ENCODE results near the gene ZFP36L2. TPM values are rescaled to one million over a fixed set of nuclear protein-coding genes. Genes with fewer than 3 reads are reported as not detected.

Gene ZFP36L2
- total and polyA plus RNA-seq, 12 donors: 8.4 to 333 (median 107) TPM

GRCh38 chr2:43269074-43269572 lies 42.7 kb upstream of the ZFP36L2 start:
- TF ChIP-seq CTCF (IDR thresholded peaks at IDR 0.05): peak in 2 of 6 experiments; percentile 11 to 37
- peak in 1 of 2 donors; percentile 53 for TF ChIP-seq POLR2A (IDR thresholded peaks at IDR 0.05)
- no peaks in the 10 kb centered on the region for H3K27me3 ChIP-seq
- H3K27ac ChIP-seq: peak overlapping the region; percentile 56 to 96 (median 74)
- no peaks in the 10 kb centered on the region for H3K9me3 ChIP-seq (replicated peaks in 1 of 3)
- peak overlapping the region in 1 of 4 donors; percentile 11 for H3K4me3 ChIP-seq
- peaks cover 21 to 54% of the 10 kb centered on the region in 2 donors for H3K4me1 ChIP-seq (replicated peaks in 1 of 2)
- intact Hi-C loops (cut with DNase I): no loop called here
- 32 to 38% (median 33%) methylated on average over 12 to 14 of the region's 14 CpGs for WGBS, 4 donors
- peak; percentile 82 to 98 (median 96) for DNase-seq
- H3K36me3 ChIP-seq (replicated peaks in 1 of 2): no peaks in the 10 kb centered on the region

DNA sequence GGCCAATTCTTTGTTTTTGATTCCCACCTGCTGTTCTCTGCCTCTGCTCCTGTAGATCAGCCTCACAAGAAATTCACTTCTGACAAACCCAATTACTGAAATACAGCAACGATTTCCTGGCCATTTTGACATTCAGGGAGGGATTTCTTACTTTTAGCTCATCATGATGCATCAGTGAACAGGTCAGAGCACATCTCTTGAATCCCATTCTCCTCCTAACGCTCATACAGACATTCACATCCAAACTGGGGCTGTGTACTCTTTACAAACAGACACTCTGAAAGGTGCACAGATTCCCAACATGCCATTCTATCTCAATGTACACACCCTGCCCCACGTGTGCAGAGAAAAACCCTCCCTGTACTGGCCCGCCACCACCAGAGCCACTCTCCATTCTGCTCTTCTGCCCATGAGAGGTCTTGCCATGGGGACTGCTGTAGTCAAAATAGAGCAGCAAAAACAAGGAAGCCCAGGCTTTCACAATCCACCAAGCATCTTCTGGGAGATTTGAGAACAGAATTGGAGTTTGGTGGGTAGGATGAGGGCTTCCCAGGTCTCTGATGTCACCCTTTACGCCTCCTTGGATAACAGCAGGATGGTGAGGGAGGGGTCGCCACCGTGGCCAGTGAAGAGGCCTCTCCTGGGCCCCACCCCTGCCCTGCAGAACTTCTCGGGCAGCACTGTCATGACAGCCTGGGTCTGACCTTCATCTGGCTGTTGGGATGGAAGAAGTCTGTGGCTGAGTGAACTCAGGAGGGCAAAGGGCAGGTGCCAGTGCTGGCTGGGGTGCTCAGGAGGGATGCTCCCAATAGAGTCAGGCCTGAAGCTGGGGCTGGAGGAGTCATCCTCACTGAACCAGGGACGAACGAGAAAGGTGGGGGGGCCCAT lies 41.9 kb upstream of the ZFP36L2 start:
- H3K27ac ChIP-seq: peak overlapping the region; percentile 56 to 96 (median 74)
- H3K36me3 ChIP-seq (replicated peaks in 1 of 2): no peaks in the 10 kb centered on the region
- WGBS, 4 donors: 71 to 83% (median 79%) methylated on average over 9 to 10 of the region's 10 CpGs
- H3K4me3 ChIP-seq: peak overlapping the region in 1 of 4 donors; percentile 11
- DNase-seq: peak in 4 of 7 donors; percentile 34 to 61 (median 42)
- intact Hi-C loops (cut with DNase I): no loop called here
- no peaks in the 10 kb centered on the region for H3K27me3 ChIP-seq
- no peak for TF ChIP-seq CTCF (IDR thresholded peaks at IDR 0.05)
- TF ChIP-seq POLR2A (IDR thresholded peaks at IDR 0.05): no peak
- no peaks in the 10 kb centered on the region for H3K9me3 ChIP-seq (replicated peaks in 1 of 3)
- H3K4me1 ChIP-seq (replicated peaks in 1 of 2): peaks cover 21 to 46% of the 10 kb centered on the region in 2 donors

DNA sequence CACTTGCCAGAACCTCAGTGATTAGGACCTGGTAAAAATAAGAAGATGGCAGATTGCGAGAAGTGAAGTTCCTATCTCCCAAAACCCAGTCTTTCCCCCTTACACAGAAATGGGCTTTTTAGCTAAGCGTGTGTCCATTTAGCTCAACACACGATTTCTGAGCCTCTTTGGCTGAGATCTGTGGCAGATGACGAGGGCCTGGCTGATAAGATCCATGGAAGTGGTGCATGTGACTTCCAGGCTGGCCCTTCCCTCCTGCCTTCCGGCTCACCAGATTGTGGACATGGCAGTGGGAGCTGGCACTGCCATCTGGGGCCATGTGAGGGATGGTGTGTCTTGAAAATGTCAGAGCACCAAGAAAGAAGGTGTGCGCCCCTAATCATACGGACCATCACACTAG lies 41.0 kb upstream of the ZFP36L2 start:
- DNase-seq: peak in 5 of 7 donors; percentile 42 to 83 (median 48)
- intact Hi-C loops (cut with DNase I): no loop called here
- Histone ChIP-seq H3K36me3 (replicated peaks in 1 of 2) (no peaks in the 10 kb centered on the region), H3K4me1 (replicated peaks in 1 of 2) (peaks cover 21 to 49% of the 10 kb centered on the region in 2 donors), H3K4me3 (no peak overlapping the region), H3K27ac (peak overlapping the region in 1 of 5 donors; percentile 96), H3K27me3 (no peaks in the 10 kb centered on the region), H3K9me3 (replicated peaks in 1 of 3) (no peaks in the 10 kb centered on the region)
- TF ChIP-seq POLR2A (IDR thresholded peaks at IDR 0.05) (no peak), CTCF (IDR thresholded peaks at IDR 0.05) (no peak)
- 87 to 91% (median 88%) methylated on average over 5 to 7 of the region's 7 CpGs for WGBS, 4 donors

GRCh38 chr2:43266711-43267111 lies 40.3 kb upstream of the ZFP36L2 start:
- peaks cover 21 to 52% of the 10 kb centered on the region in 2 donors for H3K4me1 ChIP-seq (replicated peaks in 1 of 2)
- intact Hi-C loops (cut with DNase I): no loop called here
- no peaks in the 10 kb centered on the region for H3K27me3 ChIP-seq
- WGBS, 4 donors: 74 to 87% (median 82%) methylated on average over 4 of the region's 4 CpGs
- no peaks in the 10 kb centered on the region for H3K9me3 ChIP-seq (replicated peaks in 1 of 3)
- H3K4me3 ChIP-seq: no peak overlapping the region
- DNase-seq: peak; percentile 44 to 78 (median 54)
- no peaks in the 10 kb centered on the region for H3K36me3 ChIP-seq (replicated peaks in 1 of 2)
- TF ChIP-seq CTCF (IDR thresholded peaks at IDR 0.05) (no peak), POLR2A (IDR thresholded peaks at IDR 0.05) (no peak)
- peak overlapping the region in 1 of 5 donors; percentile 96 for H3K27ac ChIP-seq
